ENCODE measurements around the gene ZNF823.

DNA sequence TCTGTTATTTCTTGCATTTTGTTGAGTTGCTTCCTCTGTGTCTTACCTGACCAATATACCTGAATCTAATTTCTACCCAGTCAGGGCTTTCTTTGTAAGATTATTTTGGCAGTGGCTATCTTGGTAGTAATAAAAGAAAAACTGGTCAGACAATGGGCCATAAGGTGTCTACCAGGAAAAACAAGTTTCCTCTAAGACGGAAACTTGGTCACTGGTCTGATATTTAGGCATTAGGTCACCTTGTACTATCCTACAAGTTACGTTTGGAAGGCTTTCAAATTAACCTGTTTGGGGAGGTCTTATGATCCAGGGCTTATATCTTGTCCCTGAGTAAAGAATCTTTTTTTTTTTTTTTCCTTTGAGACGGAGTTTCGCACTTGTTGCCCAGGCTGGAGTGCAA lies 9.2 kb downstream of the ZNF823 start:
- TF ChIP-seq CTCF (IDR thresholded peaks at IDR 0.05; ENCODE audit: low read length) (no peak), EZH2 (IDR thresholded peaks at IDR 0.05; ENCODE audit: borderline replicate concordance, low read length) (no peak)

Measured in OCI-LY1 (cell line).